Peyer's patch (tissue), 4 donors: ENCODE results near the gene ZNF816.

Experiments used
- CTCF ChIP-seq, 6 experiments: fragments of 450-650 bp in 4 of 6; fragments of 200-600 bp in 2 of 6; sonication (generic) in 1 of 6; IDR thresholded peaks; one replicate each; pipeline ENCODE4 v1.5.1; 2017 to 2019; ENCODE audit warnings: antibody characterized with exemption in 6 of 6, mild to moderate bottlenecking in 3 of 6, moderate library complexity in 1 of 6
- POLR2A ChIP-seq, 2 donors: fragments of 450-650 bp; IDR thresholded peaks; one replicate each; pipeline ENCODE4 v1.5.1; 2017; ENCODE audit warnings: antibody characterized with exemption in 2 of 2, mild to moderate bottlenecking in 2 of 2, moderate library complexity in 2 of 2

DNA sequence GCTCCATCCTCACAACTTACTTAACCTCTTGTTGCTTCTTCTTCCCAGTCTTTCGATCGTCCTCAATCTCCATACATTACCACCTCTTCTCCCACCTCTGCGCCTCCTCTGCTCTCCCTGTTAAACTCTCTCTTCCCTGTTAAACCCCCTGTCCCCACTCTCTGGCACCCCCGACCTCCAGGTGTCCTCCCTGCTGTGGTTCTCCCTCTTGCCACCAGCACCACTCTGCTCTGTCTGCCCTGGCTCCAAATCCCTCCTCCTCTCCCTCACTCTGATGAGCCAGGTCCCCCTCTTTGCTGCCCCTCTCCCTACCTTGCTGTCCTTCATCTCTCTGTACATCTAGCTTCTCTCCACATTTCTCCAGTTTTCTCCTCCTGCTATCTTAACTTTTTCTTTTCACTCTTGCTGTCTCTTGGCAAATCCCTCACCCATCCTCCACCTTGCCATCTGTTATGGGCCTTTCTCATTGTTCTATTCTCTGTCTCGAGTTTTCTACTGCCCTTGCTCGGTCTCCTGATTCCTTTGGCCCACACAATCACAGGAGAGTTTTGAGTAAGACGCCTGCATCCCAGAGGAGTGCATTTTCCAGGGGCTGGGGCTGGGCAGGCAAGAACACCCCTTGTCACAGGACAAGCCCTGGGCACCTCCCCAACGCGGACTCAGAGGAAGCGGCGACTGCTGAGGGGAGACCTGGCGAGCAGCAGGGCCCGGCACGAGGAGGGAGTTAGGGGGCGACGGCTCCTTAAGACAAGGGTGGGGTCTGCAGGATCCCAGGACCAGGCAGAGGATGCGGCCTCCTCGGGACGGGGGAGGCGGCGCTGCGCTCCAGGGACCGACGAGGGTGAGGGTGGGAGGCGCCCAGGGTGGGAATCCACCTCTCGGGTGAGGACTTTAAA lies 29.7 kb upstream of the ZNF816 start:
- TF ChIP-seq CTCF (IDR thresholded peaks at IDR 0.05) (no peak), POLR2A (IDR thresholded peaks at IDR 0.05) (no peak)
